HepG2 (cell line): ENCODE results near the gene PCBP1. TPM values are rescaled to one million over a fixed set of nuclear protein-coding genes. Genes with fewer than 3 reads are reported as not detected.

Experiments
- ATF2 ChIP-seq: sonication (generic); formaldehyde crosslinking; IDR thresholded peaks from 2 replicates; pipeline ENCODE4 v1.4.0; 2020; ENCODE audit warnings: missing genetic modification reagents
- FIP1L1 ChIP-seq: fragments of 200-400 bp; formaldehyde crosslinking; IDR thresholded peaks from 2 replicates; pipeline ENCODE4 v1.6.1; 2018; ENCODE audit warnings: low read depth, mild to moderate bottlenecking, low read length, moderate library complexity, borderline replicate concordance; ENCODE audit not compliant: insufficient read depth
- GABPA ChIP-seq, 2 experiments: IDR thresholded peaks; 2 replicates each; pipeline ENCODE4 v1.6.1; 2011 to 2016; ENCODE audit warnings: low read depth in 2 of 2, low read length in 1 of 2, missing biosample characterization in 1 of 2, missing genetic modification characterization in 1 of 2
- KAT8 ChIP-seq: IDR thresholded peaks from 2 replicates; pipeline ENCODE4 v1.6.1; 2016; ENCODE audit warnings: missing genetic modification reagents, missing compliant biosample characterization
- MAX ChIP-seq: IDR thresholded peaks from 2 replicates; pipeline ENCODE4 v1.6.1; 2012; ENCODE audit warnings: inconsistent platforms
- SOX13 ChIP-seq, 3 experiments: fragments of 450-650 bp in 1 of 3; sonication (generic) in 1 of 3; formaldehyde crosslinking in 1 of 3; IDR thresholded peaks in 2 of 3; conservative IDR thresholded peaks in 1 of 3; 2 replicates each; pipeline versions ENCODE4 v1.5.0 to v1.6.1; 2016 to 2020; ENCODE audit warnings: antibody characterized with exemption in 1 of 3, mild to moderate bottlenecking in 1 of 3, missing compliant biosample characterization in 1 of 3, missing genetic modification reagents in 1 of 3, moderate library complexity in 1 of 3
- TOPORS ChIP-seq: sonication (generic); formaldehyde crosslinking; IDR thresholded peaks from 2 replicates; pipeline ENCODE4 v1.8.0; 2023; ENCODE audit warnings: mild to moderate bottlenecking, missing genetic modification reagents
- ZBTB33 ChIP-seq: sonication (generic); formaldehyde crosslinking; IDR thresholded peaks from 2 replicates; pipeline ENCODE4 v1.4.0; 2020; ENCODE audit warnings: missing genetic modification reagents
- ZBTB7A ChIP-seq: sonication (generic); formaldehyde crosslinking; IDR thresholded peaks from 2 replicates; pipeline ENCODE4 v1.8.0; 2022; ENCODE audit warnings: mild to moderate bottlenecking, missing genetic modification reagents
- ZFP1 ChIP-seq: IDR thresholded peaks from 2 replicates; pipeline ENCODE4 v1.6.1; 2016
- ZFP36 ChIP-seq: fragments of 150-350 bp; IDR thresholded peaks from 2 replicates; pipeline ENCODE4 v1.6.1; 2018; ENCODE audit warnings: borderline replicate concordance, low read length, low read depth; ENCODE audit not compliant: partially characterized antibody
- ZFP36L1 ChIP-seq: sonication (generic); formaldehyde crosslinking; IDR thresholded peaks from 2 replicates; pipeline ENCODE4 v1.8.0; 2022; ENCODE audit warnings: mild to moderate bottlenecking, missing genetic modification reagents, moderate library complexity
- ZNF136 ChIP-seq: sonication (generic); formaldehyde crosslinking; IDR thresholded peaks from 2 replicates; pipeline ENCODE4 v1.8.1; 2022; ENCODE audit warnings: low read depth, mild to moderate bottlenecking, moderate library complexity, missing genetic modification reagents
- ZNF687 ChIP-seq: sonication (generic); formaldehyde crosslinking; IDR thresholded peaks from 2 replicates; pipeline ENCODE4 v1.5.1; 2020; ENCODE audit warnings: mild to moderate bottlenecking, missing genetic modification reagents, moderate library complexity
- ZNF709 ChIP-seq: sonication (generic); formaldehyde crosslinking; IDR thresholded peaks from 2 replicates; pipeline ENCODE4 v1.5.0; 2020; ENCODE audit warnings: mild to moderate bottlenecking, missing genetic modification reagents
- ZNF773 ChIP-seq: sonication (generic); formaldehyde crosslinking; IDR thresholded peaks from 2 replicates; pipeline ENCODE4 v1.4.0; 2020; ENCODE audit warnings: missing genetic modification reagents, borderline replicate concordance
- ZSCAN31 ChIP-seq: sonication (generic); formaldehyde crosslinking; IDR thresholded peaks from 2 replicates; pipeline ENCODE4 v1.5.0; 2020; ENCODE audit warnings: low read depth, mild to moderate bottlenecking, missing genetic modification reagents
- polyA plus RNA-seq, 8 experiments: library from polyadenylated mRNA; depleted of rRNA in 3 of 8; stranded (reverse) in 7 of 8; unstranded in 1 of 8; fragments of >200 nt; fragmentation: Illumina TruSeq in 4 of 8; extraction: Trizol in 4 of 8; gene quantifications; 2 replicates each; pipeline versions ENCODE4 v1.2.1 to v1.2.3, GENCODE V29; 2011 to 2016; ENCODE audit warnings: low read depth in 4 of 8, missing spikeins in 1 of 8, mixed read lengths in 1 of 8; ENCODE audit not compliant: insufficient read depth in 1 of 8
- total RNA-seq, 5 experiments: library from RNA; depleted of rRNA; stranded (reverse); fragments of >200 nt; fragmentation: Illumina TruSeq; extraction: Trizol; gene quantifications; 2 replicates each; pipeline ENCODE4 v1.2.3, GENCODE V29; 2016; ENCODE audit warnings: low read depth in 1 of 5
- TF ChIP-seq, protein P1 (sequence below): sonication (generic); formaldehyde crosslinking; IDR thresholded peaks from 2 replicates; pipeline ENCODE4 v1.5.1; 2020; ENCODE audit warnings: missing genetic modification reagents, mild to moderate bottlenecking, borderline replicate concordance

PCBP1 gene
- total and polyA plus RNA-seq, 2 of the 13 experiments (the other 11 are each of a cell fraction or from before 2014, with no cell fraction given) = 32.0 to 137 TPM

DNA sequence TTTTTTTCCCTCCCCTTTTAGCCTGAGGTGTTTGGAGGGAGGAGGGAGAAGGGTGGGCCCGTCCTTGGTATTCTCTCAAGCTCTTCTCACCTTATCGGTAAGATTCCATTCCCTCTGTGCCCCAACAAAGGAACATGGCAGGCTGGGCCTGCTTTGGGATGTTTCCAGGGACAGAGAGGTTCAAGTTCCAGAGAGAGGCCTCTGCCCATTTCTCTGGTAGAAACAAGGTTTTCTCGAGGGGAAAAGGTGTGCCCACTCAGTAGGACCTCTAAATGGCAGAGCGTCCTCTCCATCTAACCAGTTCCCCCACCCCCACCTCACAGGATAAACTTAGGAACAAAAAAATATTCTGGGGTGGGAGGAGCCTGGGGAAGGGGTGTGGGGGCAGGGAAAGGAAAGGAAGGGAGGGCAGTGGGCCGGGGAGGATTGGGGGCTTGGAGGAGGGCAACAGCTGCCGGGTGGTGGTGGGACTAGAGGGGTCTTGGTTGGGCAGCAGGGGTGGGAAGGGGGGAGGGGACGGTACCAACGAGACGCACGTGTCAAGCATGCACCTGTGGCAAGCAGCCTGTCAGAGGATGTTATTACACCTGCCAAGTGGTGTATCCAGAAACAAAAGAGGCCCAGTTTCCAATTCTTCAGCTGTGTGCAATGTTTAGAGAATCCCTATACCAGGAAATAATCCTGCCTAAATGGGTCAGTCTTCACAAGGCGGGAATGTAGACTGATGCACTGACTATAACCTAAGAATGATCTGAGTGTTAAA is 2.1 kb downstream of the PCBP1 start (continued):
- TF ChIP-seq ATF2 (CRISPR knock-in tag) (peak; percentile 14; the same call in 1 of the 2 replicates), SOX13 (IDR thresholded peaks at IDR 0.05) (0 out of 2 replicates have a peak, but pooled peaks have one; percentile 30), SOX13 (CRISPR knock-in tag; conservative IDR thresholded peaks at IDR 0.05 in 1 of 2, IDR thresholded peaks at IDR 0.05 in 1 of 2) (no peak; a peak in 1 of 4 replicates), TOPORS (CRISPR knock-in tag) (no peak; the same call in 1 of the 2 replicates), ZNF773 (no peak), ZFP36 (no peak), FIP1L1 (no peak), ZFP36L1 (CRISPR knock-in tag) (peak; percentile 35; the same call in 1 of the 2 replicates), ZNF709 (CRISPR knock-in tag) (peak; percentile 36; the same call in 1 of the 2 replicates), MAX (peak; percentile 56; the same call in 1 of the 2 replicates), GABPA (IDR thresholded peaks at IDR 0.05; ENCODE audit: low read depth, low read length) (no peak), GABPA (CRISPR knock-in tag; IDR thresholded peaks at IDR 0.05; ENCODE audit: low read depth) (0 out of 2 replicates have a peak, but pooled peaks have one; percentile 11), ZNF136 (no peak), ZBTB33 (CRISPR knock-in tag) (no peak), ZBTB7A (CRISPR knock-in tag) (0 out of 2 replicates have a peak, but pooled peaks have one; percentile 19), ZFP1 (CRISPR knock-in tag) (no peak), KAT8 (CRISPR knock-in tag) (peak; percentile 10; the same call in 1 of the 2 replicates), ZSCAN31 (0 out of 2 replicates have a peak, but pooled peaks have one; percentile 20), ZNF687 (CRISPR knock-in tag) (peak; percentile 72)
- TF ChIP-seq, protein P1, sequence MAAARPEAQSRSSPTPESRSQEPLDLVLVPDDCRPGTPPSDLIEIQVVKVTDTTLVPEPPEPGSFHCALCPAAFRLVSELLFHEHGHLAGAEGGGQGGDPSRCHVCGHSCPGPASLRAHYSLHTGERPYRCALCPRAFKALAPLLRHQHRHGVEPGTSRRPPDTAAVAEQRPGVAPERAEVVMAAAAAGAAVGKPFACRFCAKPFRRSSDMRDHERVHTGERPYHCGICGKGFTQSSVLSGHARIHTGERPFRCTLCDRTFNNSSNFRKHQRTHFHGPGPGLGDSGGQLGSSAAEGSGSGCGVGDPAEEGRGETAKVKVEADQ (CRISPR knock-in tag) = 0 out of 2 replicates have a peak, but pooled peaks have one; percentile 26
